Endothelial cell (in vitro differentiated cells): ENCODE results near the gene EMILIN3. TPM values are rescaled to one million over a fixed set of nuclear protein-coding genes. Genes with fewer than 3 reads are reported as not detected.

ENCODE experiments used
- DNase-seq: peaks from one replicate; pipeline ENCODE4 v3.0.0; 2021; ENCODE audit warnings: low spot score
- H3K27ac Mint-ChIP-seq: one replicate; pipeline ENCODE4 v1.8.0; 2021; ENCODE audit warnings: mixed read lengths, inconsistent platforms; ENCODE audit not compliant: unreplicated experiment
- H3K27me3 Mint-ChIP-seq: one replicate; pipeline ENCODE4 v1.8.0; 2021; ENCODE audit warnings: mild to moderate bottlenecking, moderate library complexity, mixed read lengths, inconsistent platforms; ENCODE audit not compliant: unreplicated experiment
- H3K36me3 Mint-ChIP-seq: one replicate; pipeline ENCODE4 v1.8.0; 2021; ENCODE audit warnings: mild to moderate bottlenecking, low read depth, mixed read lengths, inconsistent platforms; ENCODE audit not compliant: unreplicated experiment
- H3K4me1 Mint-ChIP-seq: one replicate; pipeline ENCODE4 v1.8.0; 2021; ENCODE audit warnings: mild to moderate bottlenecking, mixed read lengths, inconsistent platforms; ENCODE audit not compliant: unreplicated experiment
- H3K4me3 Mint-ChIP-seq: one replicate; pipeline ENCODE4 v1.8.0; 2021; ENCODE audit warnings: mild to moderate bottlenecking, mixed read lengths, inconsistent platforms; ENCODE audit not compliant: unreplicated experiment
- H3K9me3 Mint-ChIP-seq: one replicate; pipeline ENCODE4 v1.8.0; 2021; ENCODE audit warnings: mixed read lengths, inconsistent platforms; ENCODE audit not compliant: unreplicated experiment
- total RNA-seq: library from RNA; stranded (reverse); fragmentation: NEBNext Ultra II Directional; extraction: Animal tissue kit (Norgen Biotek cat#: 25700); gene quantifications from one replicate; pipeline ENCODE4 v1.2.1, GENCODE V29; 2021; ENCODE audit not compliant: unreplicated experiment
- TF ChIP-seq, protein P1 (sequence below): fragments of 200-600 bp; sonication (generic); IDR thresholded peaks from one replicate; pipeline ENCODE4 v1.5.0; 2021; ENCODE audit warnings: antibody characterized with exemption; ENCODE audit not compliant: unreplicated experiment

EMILIN3 gene
- total RNA-seq, 1 donor from 2014 or later: 0.28 TPM

DNA sequence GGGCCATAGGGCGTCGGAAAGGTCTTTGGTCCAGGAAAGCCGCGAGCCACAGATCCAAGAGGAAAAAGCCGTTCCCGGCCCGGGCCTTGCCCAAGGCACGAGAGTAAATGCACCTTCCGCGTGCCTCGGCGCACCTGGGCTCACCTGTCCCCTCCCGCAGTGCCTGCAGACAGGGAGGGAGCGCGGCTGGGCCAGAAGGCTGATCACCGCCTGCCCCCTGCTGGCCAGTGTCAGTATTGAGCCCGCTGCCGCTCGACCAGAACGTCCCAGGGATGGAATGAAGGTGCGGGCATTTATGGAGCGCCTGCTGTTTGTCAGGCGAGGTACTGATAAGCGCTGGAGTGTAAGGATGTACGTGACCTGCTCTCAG lies 26.7 kb downstream of the EMILIN3 start:
- peaks cover 7% of the 10 kb centered on the region for H3K27me3 Mint-ChIP-seq
- peaks cover 18% of the 10 kb centered on the region for H3K4me1 Mint-ChIP-seq
- peak; percentile 90 for DNase-seq
- peak overlapping the region; percentile 90 for H3K4me3 Mint-ChIP-seq
- peak overlapping the region; percentile 70 for H3K27ac Mint-ChIP-seq
- TF ChIP-seq, protein P1, sequence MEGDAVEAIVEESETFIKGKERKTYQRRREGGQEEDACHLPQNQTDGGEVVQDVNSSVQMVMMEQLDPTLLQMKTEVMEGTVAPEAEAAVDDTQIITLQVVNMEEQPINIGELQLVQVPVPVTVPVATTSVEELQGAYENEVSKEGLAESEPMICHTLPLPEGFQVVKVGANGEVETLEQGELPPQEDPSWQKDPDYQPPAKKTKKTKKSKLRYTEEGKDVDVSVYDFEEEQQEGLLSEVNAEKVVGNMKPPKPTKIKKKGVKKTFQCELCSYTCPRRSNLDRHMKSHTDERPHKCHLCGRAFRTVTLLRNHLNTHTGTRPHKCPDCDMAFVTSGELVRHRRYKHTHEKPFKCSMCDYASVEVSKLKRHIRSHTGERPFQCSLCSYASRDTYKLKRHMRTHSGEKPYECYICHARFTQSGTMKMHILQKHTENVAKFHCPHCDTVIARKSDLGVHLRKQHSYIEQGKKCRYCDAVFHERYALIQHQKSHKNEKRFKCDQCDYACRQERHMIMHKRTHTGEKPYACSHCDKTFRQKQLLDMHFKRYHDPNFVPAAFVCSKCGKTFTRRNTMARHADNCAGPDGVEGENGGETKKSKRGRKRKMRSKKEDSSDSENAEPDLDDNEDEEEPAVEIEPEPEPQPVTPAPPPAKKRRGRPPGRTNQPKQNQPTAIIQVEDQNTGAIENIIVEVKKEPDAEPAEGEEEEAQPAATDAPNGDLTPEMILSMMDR: peak; percentile 98
- no peaks in the 10 kb centered on the region for H3K36me3 Mint-ChIP-seq
- no peaks in the 10 kb centered on the region for H3K9me3 Mint-ChIP-seq

GRCh38 chr20:41336711-41337492 lies 29.7 kb downstream of the EMILIN3 start:
- Mint-ChIP-seq H3K27me3 (peaks cover 5% of the 10 kb centered on the region), H3K27ac (no peak overlapping the region), H3K4me3 (no peak overlapping the region), H3K36me3 (no peaks in the 10 kb centered on the region), H3K9me3 (no peaks in the 10 kb centered on the region), H3K4me1 (peaks cover 25% of the 10 kb centered on the region)
- TF ChIP-seq, protein P1: no peak
- DNase-seq: no peak

- H3K36me3 Mint-ChIP-seq: no peaks in the 10 kb centered on the region
- TF ChIP-seq, protein P1: no peak
- no peak overlapping the region for H3K4me3 Mint-ChIP-seq
- no peak for DNase-seq
- H3K4me1 Mint-ChIP-seq: peaks cover 25% of the 10 kb centered on the region
- peak overlapping the region; percentile 48 for H3K27ac Mint-ChIP-seq
- H3K9me3 Mint-ChIP-seq: no peaks in the 10 kb centered on the region
- H3K27me3 Mint-ChIP-seq: peaks cover 5% of the 10 kb centered on the region
Measured at GRCh38 chr20:41335591-41335990, 31.0 kb downstream of the EMILIN3 start.

GRCh38 chr20:41334443-41335421 lies 31.9 kb downstream of the EMILIN3 start:
- TF ChIP-seq, protein P1: no peak
- Mint-ChIP-seq H3K4me3 (no peak overlapping the region), H3K9me3 (no peaks in the 10 kb centered on the region), H3K27me3 (peaks cover 5% of the 10 kb centered on the region), H3K4me1 (peaks cover 23% of the 10 kb centered on the region), H3K27ac (peak overlapping the region; percentile 78), H3K36me3 (no peaks in the 10 kb centered on the region)
- DNase-seq: no peak
